Measurements from ENCODE around the gene ERC2.

- TF ChIP-seq CTCF (conservative IDR thresholded peaks at IDR 0.05 in 1 of 2, IDR thresholded peaks at IDR 0.05 in 1 of 2; ENCODE audit: extremely low read depth in 1 of 2, insufficient read depth in 1 of 2, low read depth in 1 of 2, low read length in 2 of 2) = no peak
- no peak for TF ChIP-seq EZH2 (IDR thresholded peaks at IDR 0.05; ENCODE audit: borderline replicate concordance, low read length)
Measured at GRCh38 chr3:55626279-55626665, 842.0 kb downstream of the ERC2 start.

All from mammary epithelial cell (primary cell).